Activated T-cell treated with anti-CD3 and anti-CD28 coated beads, Interleukin-2, amount 50 U/mL, for 1 hour (primary cell): ENCODE measurements around the gene NNAT.
"Not testable (repeated sequence)": the region's sequence is repeated elsewhere in the genome, so short reads cannot be mapped to it uniquely, and the experiment has no call there.

Experiments used
- DNase-seq: peaks from one replicate; pipeline ENCODE4 v3.0.0-alpha.2; 2020

Gene NNAT

GRCh38 chr20:37524859-37525708 is 4.0 kb downstream of the NNAT start:
- DNase-seq, result no peak

GRCh38 chr20:37525810-37526209 is 4.8 kb downstream of the NNAT start:
- DNase-seq, result no peak

- DNase-seq, result no peak
Observed at GRCh38 chr20:37526238-37526838, 5.3 kb downstream of the NNAT start.

- no peak for DNase-seq
Observed at GRCh38 chr20:37526839-37527637, 6.0 kb downstream of the NNAT start.

GRCh38 chr20:37527638-37528445 is 6.8 kb downstream of the NNAT start, which contains the start of gene BLCAP:
TSS of gene BLCAP (minus strand) at chr20:37527876. CDS start at chr20:37519174, 8,702 bp downstream.
- DNase-seq, result peak; percentile 93

GRCh38 chr20:37528446-37529213 is 7.6 kb downstream of the NNAT start:
- no peak for DNase-seq

- DNase-seq, result no peak
Observed at GRCh38 chr20:37529214-37529967, 8.3 kb downstream of the NNAT start.

GRCh38 chr20:37529968-37530600 is 9.0 kb downstream of the NNAT start:
- DNase-seq, result no peak

GRCh38 chr20:37530696-37531095 is 9.6 kb downstream of the NNAT start:
- no peak for DNase-seq

- no peak for DNase-seq
Observed at GRCh38 chr20:37531856-37532255, 10.8 kb downstream of the NNAT start.

- no peak for DNase-seq
Observed at GRCh38 chr20:37533154-37533715, 12.2 kb downstream of the NNAT start.

- no peak for DNase-seq
Observed at GRCh38 chr20:37534401-37535157, 13.5 kb downstream of the NNAT start.

- no peak for DNase-seq
Observed at GRCh38 chr20:37535443-37536132, 14.5 kb downstream of the NNAT start.

- no peak for DNase-seq
Observed at GRCh38 chr20:37537505-37537904, 16.5 kb downstream of the NNAT start.

GRCh38 chr20:37538003-37538402 is 17.0 kb downstream of the NNAT start:
- no peak for DNase-seq

- DNase-seq, result no peak
Observed at GRCh38 chr20:37539424-37539823, 18.4 kb downstream of the NNAT start.

- DNase-seq, result no peak
Observed at GRCh38 chr20:37540001-37540400, 19.0 kb downstream of the NNAT start.

- not testable (repeated sequence) for DNase-seq
Observed at GRCh38 chr20:37540838-37541237, 19.8 kb downstream of the NNAT start.

- no peak for DNase-seq
Observed at GRCh38 chr20:37541326-37541725, 20.3 kb downstream of the NNAT start.
